ENCODE results near the gene LIME1.

LIME1 gene

GRCh38 chr20:63732118-63733095 is 4.1 kb upstream of the LIME1 start:
- H3K27me3 ChIP-seq (ENCODE audit: insufficient read depth, low read depth, severe bottlenecking) = no peaks in the 10 kb centered on the region
- H3K36me3 ChIP-seq = peaks cover 42% of the 10 kb centered on the region
- H3K4me3 ChIP-seq (ENCODE audit: low read depth, low read length) = no peak overlapping the region
- H3K9me3 ChIP-seq (ENCODE audit: severe bottlenecking) = no peaks in the 10 kb centered on the region
- TF ChIP-seq, protein P1, sequence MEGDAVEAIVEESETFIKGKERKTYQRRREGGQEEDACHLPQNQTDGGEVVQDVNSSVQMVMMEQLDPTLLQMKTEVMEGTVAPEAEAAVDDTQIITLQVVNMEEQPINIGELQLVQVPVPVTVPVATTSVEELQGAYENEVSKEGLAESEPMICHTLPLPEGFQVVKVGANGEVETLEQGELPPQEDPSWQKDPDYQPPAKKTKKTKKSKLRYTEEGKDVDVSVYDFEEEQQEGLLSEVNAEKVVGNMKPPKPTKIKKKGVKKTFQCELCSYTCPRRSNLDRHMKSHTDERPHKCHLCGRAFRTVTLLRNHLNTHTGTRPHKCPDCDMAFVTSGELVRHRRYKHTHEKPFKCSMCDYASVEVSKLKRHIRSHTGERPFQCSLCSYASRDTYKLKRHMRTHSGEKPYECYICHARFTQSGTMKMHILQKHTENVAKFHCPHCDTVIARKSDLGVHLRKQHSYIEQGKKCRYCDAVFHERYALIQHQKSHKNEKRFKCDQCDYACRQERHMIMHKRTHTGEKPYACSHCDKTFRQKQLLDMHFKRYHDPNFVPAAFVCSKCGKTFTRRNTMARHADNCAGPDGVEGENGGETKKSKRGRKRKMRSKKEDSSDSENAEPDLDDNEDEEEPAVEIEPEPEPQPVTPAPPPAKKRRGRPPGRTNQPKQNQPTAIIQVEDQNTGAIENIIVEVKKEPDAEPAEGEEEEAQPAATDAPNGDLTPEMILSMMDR (IDR thresholded peaks at IDR 0.05; ENCODE audit: low read depth, low read length) = no peak
- DNase-seq = no peak
- no peak overlapping the region for H3K27ac ChIP-seq

- no peak overlapping the region for H3K27ac ChIP-seq
- TF ChIP-seq, protein P1 (IDR thresholded peaks at IDR 0.05; ENCODE audit: low read depth, low read length) = no peak
- no peak overlapping the region for H3K4me3 ChIP-seq (ENCODE audit: low read depth, low read length)
- no peaks in the 10 kb centered on the region for H3K27me3 ChIP-seq (ENCODE audit: insufficient read depth, low read depth, severe bottlenecking)
- no peaks in the 10 kb centered on the region for H3K9me3 ChIP-seq (ENCODE audit: severe bottlenecking)
- no peak for DNase-seq
- H3K36me3 ChIP-seq = peaks cover 42% of the 10 kb centered on the region
Measured at GRCh38 chr20:63733117-63733516, 3.3 kb upstream of the LIME1 start.

DNA sequence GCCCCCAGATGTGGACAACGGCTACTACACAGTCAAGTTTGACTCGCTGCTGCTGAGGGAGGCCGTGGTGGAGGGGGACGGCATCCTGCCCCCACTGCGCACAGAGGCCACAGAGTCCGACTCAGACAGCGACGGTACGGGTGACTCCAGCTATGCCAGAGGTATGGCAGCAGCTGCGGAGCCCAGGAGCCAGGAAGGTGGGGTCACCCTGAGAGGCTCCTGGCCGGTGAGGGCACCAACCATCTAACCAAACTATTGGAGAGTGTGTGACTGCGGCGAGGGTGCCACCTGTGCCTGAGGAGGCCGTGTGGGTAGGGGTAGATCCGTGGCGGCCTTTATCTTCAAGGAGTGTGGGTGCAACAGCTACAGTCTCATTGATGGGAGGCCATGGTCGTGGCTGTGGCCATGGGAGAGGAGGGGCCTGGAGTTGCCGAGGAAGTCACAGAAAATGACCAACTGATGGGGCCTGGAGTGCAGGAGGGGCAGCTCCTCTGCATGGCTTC is 2.8 kb upstream of the LIME1 start:
- no peak overlapping the region for H3K4me3 ChIP-seq (ENCODE audit: low read depth, low read length)
- no peaks in the 10 kb centered on the region for H3K9me3 ChIP-seq (ENCODE audit: severe bottlenecking)
- no peak for DNase-seq
- H3K27me3 ChIP-seq (ENCODE audit: insufficient read depth, low read depth, severe bottlenecking) = no peaks in the 10 kb centered on the region
- H3K36me3 ChIP-seq = peaks cover 42% of the 10 kb centered on the region
- no peak overlapping the region for H3K27ac ChIP-seq
- TF ChIP-seq, protein P1 (IDR thresholded peaks at IDR 0.05; ENCODE audit: low read depth, low read length) = no peak

DNA sequence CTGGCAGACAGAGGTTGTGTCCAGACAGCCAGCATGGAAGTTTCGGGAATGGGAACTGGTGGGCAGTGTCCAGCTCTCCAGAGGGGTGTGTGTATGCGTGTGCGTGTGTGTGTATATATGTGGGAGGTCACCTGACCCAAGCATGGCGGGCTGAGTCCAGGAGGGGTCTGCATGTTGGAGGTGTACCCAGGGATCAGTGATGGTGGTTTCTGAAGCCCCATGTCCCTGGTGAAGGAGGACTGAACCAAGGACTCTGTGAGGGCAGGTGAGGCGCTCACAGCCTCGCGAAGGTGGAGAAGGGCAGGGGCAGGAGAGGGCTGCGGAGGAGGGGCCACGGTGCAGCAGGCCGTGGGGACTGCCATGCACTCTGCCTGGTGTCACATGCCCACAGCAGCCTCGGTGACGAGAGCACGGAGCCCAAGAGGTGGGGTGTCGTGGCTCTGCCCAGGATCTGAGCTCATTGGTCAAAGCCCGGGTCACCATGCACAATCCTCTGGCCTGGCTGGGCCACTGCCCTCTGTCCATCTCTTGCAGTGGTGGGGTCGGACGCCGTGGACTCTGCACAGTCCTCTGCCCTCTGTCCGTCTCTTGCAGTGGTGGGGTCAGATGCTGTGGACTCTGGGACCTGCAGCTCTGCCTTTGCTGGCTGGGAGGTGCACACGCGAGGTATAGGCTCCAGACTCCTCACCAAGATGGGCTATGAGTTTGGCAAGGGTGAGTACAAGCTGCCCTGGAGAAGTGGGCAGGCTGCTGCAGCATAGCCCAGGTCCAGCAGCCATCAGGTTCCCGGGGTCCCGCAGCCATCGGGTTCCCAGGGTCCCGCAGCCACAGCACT is 2.1 kb upstream of the LIME1 start:
- DNase-seq = no peak
- no peak overlapping the region for H3K4me3 ChIP-seq (ENCODE audit: low read depth, low read length)
- peaks cover 39% of the 10 kb centered on the region for H3K36me3 ChIP-seq
- H3K27me3 ChIP-seq (ENCODE audit: insufficient read depth, low read depth, severe bottlenecking) = no peaks in the 10 kb centered on the region
- TF ChIP-seq, protein P1 (IDR thresholded peaks at IDR 0.05; ENCODE audit: low read depth, low read length) = no peak
- no peaks in the 10 kb centered on the region for H3K9me3 ChIP-seq (ENCODE audit: severe bottlenecking)
- no peak overlapping the region for H3K27ac ChIP-seq

DNA sequence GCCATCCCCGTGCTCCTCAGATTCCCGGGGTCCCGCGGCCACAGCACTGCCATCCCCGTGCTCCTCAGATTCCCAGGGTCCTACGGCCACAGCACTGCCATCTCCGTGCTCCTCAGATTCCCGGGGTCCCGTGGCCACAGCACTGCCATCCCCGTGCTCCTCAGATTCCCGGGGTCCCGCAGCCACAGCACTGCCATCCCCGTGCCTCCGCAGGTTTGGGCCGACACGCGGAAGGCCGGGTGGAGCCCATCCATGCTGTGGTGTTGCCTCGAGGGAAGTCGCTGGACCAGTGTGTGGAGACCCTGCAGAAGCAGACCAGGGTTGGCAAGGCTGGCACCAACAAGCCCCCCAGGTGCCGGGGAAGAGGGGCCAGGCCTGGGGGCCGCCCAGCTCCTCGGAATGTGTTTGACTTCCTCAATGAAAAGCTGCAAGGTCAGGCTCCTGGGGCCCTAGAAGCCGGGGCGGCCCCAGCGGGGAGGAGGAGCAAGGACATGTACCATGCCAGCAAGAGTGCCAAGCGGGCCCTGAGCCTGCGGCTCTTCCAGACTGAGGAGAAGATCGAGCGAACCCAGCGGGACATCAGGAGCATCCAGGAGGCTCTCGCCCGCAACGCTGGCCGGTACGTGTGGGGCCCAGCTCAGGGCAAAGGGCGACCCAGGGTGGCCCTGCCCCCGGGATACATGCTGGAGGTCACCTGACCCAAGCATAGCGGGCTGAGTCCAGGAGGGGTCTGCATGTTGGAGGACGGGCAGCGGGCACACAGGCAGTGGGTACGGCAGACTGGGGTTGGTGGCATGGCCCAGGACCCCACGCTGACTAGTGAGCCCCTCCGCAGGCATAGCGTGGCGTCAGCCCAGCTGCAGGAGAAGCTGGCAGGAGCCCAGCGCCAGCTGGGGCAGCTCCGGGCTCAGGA is 1.3 kb upstream of the LIME1 start:
- Histone ChIP-seq H3K9me3 (ENCODE audit: severe bottlenecking) (no peaks in the 10 kb centered on the region), H3K27ac (no peak overlapping the region), H3K4me3 (ENCODE audit: low read depth, low read length) (no peak overlapping the region), H3K36me3 (peaks cover 35% of the 10 kb centered on the region), H3K27me3 (ENCODE audit: insufficient read depth, low read depth, severe bottlenecking) (no peaks in the 10 kb centered on the region)
- TF ChIP-seq, protein P1 (IDR thresholded peaks at IDR 0.05; ENCODE audit: low read depth, low read length) = no peak
- no peak for DNase-seq
